Uterus (tissue), 2 donors: ENCODE measurements around the gene MAPT.

Source experiments
- POLR2A ChIP-seq, 2 donors: fragments of 450-650 bp; IDR thresholded peaks; one replicate each; pipeline ENCODE4 v1.6.1; 2016; ENCODE audit warnings: antibody characterized with exemption in 2 of 2, mild to moderate bottlenecking in 1 of 2, moderate library complexity in 1 of 2
- TF ChIP-seq, protein P1 (sequence below), 4 experiments: fragments of 200-600 bp in 2 of 4; fragments of 450-650 bp in 2 of 4; sonication (generic) in 2 of 4; IDR thresholded peaks; one replicate each; pipeline ENCODE4 v1.5.1; 2016 to 2019; ENCODE audit warnings: antibody characterized with exemption in 4 of 4, mild to moderate bottlenecking in 2 of 4, moderate library complexity in 1 of 4

DNA sequence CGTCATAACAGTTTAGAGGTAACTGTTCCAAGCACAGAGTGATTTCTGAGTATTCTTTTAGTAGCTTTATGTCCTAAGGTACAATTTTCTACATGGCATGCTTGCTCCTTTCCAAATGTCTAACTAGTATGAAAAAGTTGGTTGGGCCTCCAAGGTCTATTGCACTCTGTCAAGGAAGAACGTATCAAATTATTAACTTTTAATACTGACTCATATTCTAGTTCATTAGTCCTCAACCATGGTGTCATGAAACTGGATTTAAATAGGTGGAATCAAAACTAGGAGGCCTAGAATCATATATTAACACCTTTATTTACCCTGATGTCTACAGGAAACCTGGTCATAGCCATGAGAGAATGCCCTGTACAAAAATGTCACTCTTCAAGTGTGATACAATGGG is 166.1 kb downstream of the MAPT start:
- TF ChIP-seq, protein P1, sequence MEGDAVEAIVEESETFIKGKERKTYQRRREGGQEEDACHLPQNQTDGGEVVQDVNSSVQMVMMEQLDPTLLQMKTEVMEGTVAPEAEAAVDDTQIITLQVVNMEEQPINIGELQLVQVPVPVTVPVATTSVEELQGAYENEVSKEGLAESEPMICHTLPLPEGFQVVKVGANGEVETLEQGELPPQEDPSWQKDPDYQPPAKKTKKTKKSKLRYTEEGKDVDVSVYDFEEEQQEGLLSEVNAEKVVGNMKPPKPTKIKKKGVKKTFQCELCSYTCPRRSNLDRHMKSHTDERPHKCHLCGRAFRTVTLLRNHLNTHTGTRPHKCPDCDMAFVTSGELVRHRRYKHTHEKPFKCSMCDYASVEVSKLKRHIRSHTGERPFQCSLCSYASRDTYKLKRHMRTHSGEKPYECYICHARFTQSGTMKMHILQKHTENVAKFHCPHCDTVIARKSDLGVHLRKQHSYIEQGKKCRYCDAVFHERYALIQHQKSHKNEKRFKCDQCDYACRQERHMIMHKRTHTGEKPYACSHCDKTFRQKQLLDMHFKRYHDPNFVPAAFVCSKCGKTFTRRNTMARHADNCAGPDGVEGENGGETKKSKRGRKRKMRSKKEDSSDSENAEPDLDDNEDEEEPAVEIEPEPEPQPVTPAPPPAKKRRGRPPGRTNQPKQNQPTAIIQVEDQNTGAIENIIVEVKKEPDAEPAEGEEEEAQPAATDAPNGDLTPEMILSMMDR (IDR thresholded peaks at IDR 0.05): no peak
- TF ChIP-seq POLR2A (IDR thresholded peaks at IDR 0.05): no peak
